Gastrocnemius medialis (tissue), 4 donors: ENCODE measurements around the gene PANK4. TPM values are rescaled to one million over a fixed set of nuclear protein-coding genes. Genes with fewer than 3 reads are reported as not detected.
A peak's percentile ranks its signal among the peaks of the same experiment; 100 is the strongest.

Experiments used
- ATAC-seq, 2 donors: fragments of 150-250 bp; one replicate each; pipeline ENCODE4 v1.9.1; 2016
- DNase-seq, 2 donors: peaks; one replicate each; pipeline ENCODE4 v3.0.0-alpha.2; 2019
- H3K27ac ChIP-seq, 4 donors: fragments of 200-600 bp; sonication (generic); 1 replicate in 1 of 4; 2 replicates in 3 of 4; pipeline ENCODE4 v1.5.1; 2016 to 2018; ENCODE audit warnings: mild to moderate bottlenecking in 2 of 4, moderate library complexity in 1 of 4
- H3K27me3 ChIP-seq, 3 donors: fragments of 200-600 bp; sonication (generic) in 2 of 3; 1 replicate in 1 of 3; 2 replicates in 2 of 3; pipeline versions ENCODE4 v1.5.1 to v1.6.0; 2016 to 2019; ENCODE audit warnings: mild to moderate bottlenecking in 1 of 3, moderate library complexity in 1 of 3
- H3K36me3 ChIP-seq, 2 donors: fragments of 200-600 bp; sonication (generic) in 1 of 2; one replicate each; pipeline ENCODE4 v1.5.1; 2017 to 2018
- H3K4me1 ChIP-seq, 2 donors: fragments of 200-600 bp; sonication (generic) in 1 of 2; one replicate each; pipeline ENCODE4 v1.5.1; 2016 to 2017; ENCODE audit warnings: mild to moderate bottlenecking in 2 of 2
- H3K4me3 ChIP-seq, 4 donors: fragments of 200-600 bp; sonication (generic) in 3 of 4; 1 replicate in 1 of 4; 2 replicates in 3 of 4; pipeline ENCODE4 v1.5.1; 2016 to 2019; ENCODE audit warnings: mild to moderate bottlenecking in 2 of 4
- H3K9me3 ChIP-seq, 3 donors: fragments of 200-600 bp; sonication (generic) in 2 of 3; 1 replicate in 1 of 3; 2 replicates in 2 of 3; pipeline ENCODE4 v1.5.1; 2016 to 2019
- CTCF ChIP-seq, 5 experiments: fragments of 450-650 bp in 3 of 5; fragments of 200-600 bp in 2 of 5; sonication (generic) in 2 of 5; IDR thresholded peaks in 4 of 5; conservative IDR thresholded peaks in 1 of 5; 1 replicate in 4 of 5; 2 replicates in 1 of 5; pipeline ENCODE4 v1.5.1; 2016 to 2019; ENCODE audit warnings: antibody characterized with exemption in 5 of 5, mild to moderate bottlenecking in 3 of 5, moderate library complexity in 3 of 5
- POLR2A ChIP-seq, 2 donors: fragments of 450-650 bp; IDR thresholded peaks; one replicate each; pipeline ENCODE4 v1.6.1; 2017; ENCODE audit warnings: antibody characterized with exemption in 2 of 2, mild to moderate bottlenecking in 2 of 2, moderate library complexity in 2 of 2
- in situ Hi-C, 4 donors: fragments of 200-750 bp; cut with MboI; loops; one replicate each; pipeline versions ENCODE4 v1.15.0 to v1.8.0; 2017; ENCODE audit warnings: low sequenced_read_pairs in 4 of 4
- intact Hi-C: fragments of 100-400 bp; cut with DNase I; formaldehyde crosslinking; loops from one replicate; pipeline ENCODE4 v1.15.1; 2023; ENCODE audit warnings: low total_unique reads
- total RNA-seq, 4 donors: library from RNA; depleted of rRNA; stranded (reverse); fragments of >200 nt; gene quantifications; one replicate each; pipeline versions ENCODE4 v1.1.0 to v1.2.3, GENCODE V29; 2016

The PANK4 gene
- total RNA-seq, 4 donors from 2014 or later, result 27.5 to 54.2 (median 38.5) TPM

DNA sequence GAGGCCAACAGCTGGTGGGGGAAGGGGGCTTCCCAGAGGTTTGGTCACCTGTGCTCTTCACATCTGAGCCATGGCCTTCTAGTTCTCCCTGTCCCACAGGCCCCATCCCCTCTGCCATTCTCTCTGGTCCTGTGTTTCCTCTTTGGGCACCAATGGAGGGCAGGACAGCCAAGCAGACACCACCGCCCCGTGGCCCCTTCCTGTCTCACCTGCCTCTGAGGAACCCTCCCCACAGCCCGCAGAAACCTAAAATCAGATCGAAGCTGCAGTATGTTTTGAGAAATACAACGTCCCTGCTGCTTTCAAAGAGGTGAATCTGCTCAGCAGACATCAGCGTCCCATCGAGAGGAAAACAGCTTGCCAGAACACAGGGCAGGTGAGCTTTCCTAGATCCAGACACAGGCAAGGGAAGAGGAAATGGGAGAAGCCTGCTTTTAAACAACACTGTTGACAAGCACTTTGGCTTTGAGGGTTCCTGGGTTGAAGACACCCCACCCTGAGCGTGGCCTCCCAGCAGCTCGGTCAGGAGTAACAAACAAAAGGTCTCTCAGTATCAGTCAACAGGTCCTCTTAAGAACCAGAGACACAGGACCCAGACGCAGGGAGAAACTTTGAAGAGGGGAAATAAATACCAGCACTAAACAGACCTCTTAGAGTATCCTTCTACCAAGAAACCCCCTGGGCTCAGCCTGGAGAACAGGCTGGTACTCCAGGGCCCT lies 2.3 kb downstream of the PANK4 start:
- H3K4me1 ChIP-seq, result peaks cover 53 to 57% of the 10 kb centered on the region in 2 donors
- peak overlapping the region; percentile 71 to 99 (median 95) for H3K4me3 ChIP-seq
- H3K36me3 ChIP-seq, result peaks cover 0 to 28% of the 10 kb centered on the region in 2 donors
- ATAC-seq (no peak), DNase-seq (no peak)
- intact Hi-C loops, result no loop called here
- H3K27me3 ChIP-seq, result no peaks in the 10 kb centered on the region
- peak overlapping the region; percentile 85 to 95 (median 88) for H3K27ac ChIP-seq
- H3K9me3 ChIP-seq, result no peaks in the 10 kb centered on the region
- TF ChIP-seq CTCF (IDR thresholded peaks at IDR 0.05 in 4 of 5, conservative IDR thresholded peaks at IDR 0.05 in 1 of 5) (no peak), POLR2A (IDR thresholded peaks at IDR 0.05) (no peak)
- in situ Hi-C loops, result no loop called here

GRCh38 chr1:2523191-2523890 lies 3.1 kb downstream of the PANK4 start:
- peak overlapping the region; percentile 85 to 95 (median 88) for H3K27ac ChIP-seq
- H3K4me3 ChIP-seq, result peak overlapping the region in 3 of 4 donors; percentile 22 to 99 (median 91)
- H3K9me3 ChIP-seq, result no peaks in the 10 kb centered on the region
- ATAC-seq (no peak), DNase-seq (peak; percentile 30 to 70)
- intact Hi-C loops (no loop called here), in situ Hi-C loops (no loop called here)
- TF ChIP-seq CTCF (IDR thresholded peaks at IDR 0.05 in 4 of 5, conservative IDR thresholded peaks at IDR 0.05 in 1 of 5) (peak in 1 of 5 experiments; percentile 12), POLR2A (IDR thresholded peaks at IDR 0.05) (peak in 1 of 2 donors; percentile 36)
- H3K27me3 ChIP-seq, result no peaks in the 10 kb centered on the region
- peaks cover 0 to 35% of the 10 kb centered on the region in 2 donors for H3K36me3 ChIP-seq
- H3K4me1 ChIP-seq, result peaks cover 46 to 50% of the 10 kb centered on the region in 2 donors

DNA sequence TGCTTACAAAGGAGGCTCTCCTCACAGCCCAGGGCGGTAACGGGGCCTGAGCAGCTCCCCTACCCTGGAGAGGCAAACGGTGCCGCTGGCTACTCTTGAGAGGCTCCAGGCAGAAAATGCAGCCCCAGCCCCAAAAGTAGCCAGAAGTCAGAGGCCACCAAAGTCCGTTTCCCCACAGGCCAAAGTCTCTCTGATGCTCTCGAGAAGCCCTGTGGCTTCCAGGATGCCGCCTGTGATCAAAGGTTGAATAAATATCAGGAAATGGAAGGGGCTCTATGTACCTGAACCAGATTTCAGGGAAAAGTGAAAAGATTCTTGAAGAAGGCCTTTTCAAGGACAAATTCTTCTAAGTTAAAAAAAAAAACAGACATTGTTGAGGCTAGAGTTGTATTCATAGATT lies 4.2 kb downstream of the PANK4 start:
- Histone ChIP-seq H3K4me3 (no peak overlapping the region), H3K36me3 (peaks cover 0 to 46% of the 10 kb centered on the region in 2 donors), H3K27me3 (no peaks in the 10 kb centered on the region), H3K4me1 (peaks cover 36 to 39% of the 10 kb centered on the region in 2 donors), H3K9me3 (no peaks in the 10 kb centered on the region), H3K27ac (peak overlapping the region in 1 of 4 donors; percentile 88)
- ATAC-seq (no peak), DNase-seq (no peak)
- TF ChIP-seq POLR2A (IDR thresholded peaks at IDR 0.05) (no peak), CTCF (IDR thresholded peaks at IDR 0.05 in 4 of 5, conservative IDR thresholded peaks at IDR 0.05 in 1 of 5) (no peak)
- intact Hi-C loops, result no loop called here
- in situ Hi-C loops, result no loop called here

DNA sequence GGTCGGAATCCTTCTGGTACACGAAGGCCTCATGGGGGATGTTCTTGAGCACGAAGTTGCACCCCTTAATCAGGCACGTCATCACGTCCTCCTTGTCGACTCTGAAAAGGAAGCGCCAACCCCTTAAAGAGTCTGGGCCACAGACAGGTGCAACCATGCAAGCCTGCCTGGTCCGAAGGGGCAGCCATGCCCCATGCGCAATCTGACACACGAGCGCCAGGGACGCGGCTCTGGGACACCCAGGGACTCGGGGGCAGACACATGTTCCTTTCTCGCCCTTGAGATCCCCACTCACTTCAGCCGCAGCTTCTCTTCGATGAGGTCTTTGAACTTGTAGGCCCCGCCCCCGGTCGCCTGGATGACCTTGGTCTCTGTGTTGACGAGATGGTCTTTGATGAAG lies 5.6 kb downstream of the PANK4 start:
- intact Hi-C loops, result no loop called here

More for the DNA sequence above, 5.6 kb downstream of the PANK4 start:
- Histone ChIP-seq H3K9me3 (no peaks in the 10 kb centered on the region), H3K36me3 (peaks cover 0 to 61% of the 10 kb centered on the region in 2 donors), H3K27ac (no peak overlapping the region), H3K27me3 (no peaks in the 10 kb centered on the region), H3K4me1 (peaks cover 29 to 30% of the 10 kb centered on the region in 2 donors), H3K4me3 (no peak overlapping the region)
- DNase-seq (no peak), ATAC-seq (no peak)
- in situ Hi-C loops, result no loop called here
- TF ChIP-seq POLR2A (IDR thresholded peaks at IDR 0.05), result no peak
- TF ChIP-seq CTCF (IDR thresholded peaks at IDR 0.05 in 4 of 5, conservative IDR thresholded peaks at IDR 0.05 in 1 of 5), result no peak
